ENCODE data around the gene CNNM3. TPM values are rescaled to one million over a fixed set of nuclear protein-coding genes. Genes with fewer than 3 reads are reported as not detected.

The CNNM3 gene
- polyA plus RNA-seq, 6 donors from 2014 or later, result 4.3 to 16.3 (median 6.1) TPM

DNA sequence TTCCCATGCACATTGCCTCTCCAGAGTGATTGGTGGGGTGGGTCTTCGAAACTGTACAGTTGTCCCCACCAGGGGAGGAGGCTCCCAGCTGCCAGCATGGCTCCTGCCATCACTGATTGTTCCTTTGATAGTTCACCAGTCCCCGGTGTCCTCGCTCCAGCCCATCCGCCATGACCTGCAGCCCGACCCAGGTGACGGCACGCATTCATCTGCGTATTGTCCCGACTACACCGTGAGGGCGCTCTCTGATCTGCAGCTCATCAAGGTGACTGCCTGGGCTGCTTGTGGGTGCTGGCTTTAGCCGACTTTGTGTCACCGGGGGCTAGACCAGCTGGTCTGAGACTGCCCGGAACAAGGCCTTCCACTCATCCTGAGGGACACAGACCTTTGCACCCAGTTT, 12.4 kb downstream of the CNNM3 start:
- H3K36me3 Mint-ChIP-seq, result peaks cover 12 to 21% of the 10 kb centered on the region in 2 donors
- peak overlapping the region in 1 of 6 donors; percentile 72 for H3K27ac Mint-ChIP-seq
- no peaks in the 10 kb centered on the region for H3K27me3 Mint-ChIP-seq
- H3K4me1 Mint-ChIP-seq, result peaks cover 10 to 11% (median 10%) of the 10 kb centered on the region in 3 donors
- DNase-seq (no peak), ATAC-seq (ENCODE audit: low read depth in 2 of 2) (no peak)
- H3K9me3 Mint-ChIP-seq, result no peaks in the 10 kb centered on the region
- no peak overlapping the region for H3K4me3 Mint-ChIP-seq

DNA sequence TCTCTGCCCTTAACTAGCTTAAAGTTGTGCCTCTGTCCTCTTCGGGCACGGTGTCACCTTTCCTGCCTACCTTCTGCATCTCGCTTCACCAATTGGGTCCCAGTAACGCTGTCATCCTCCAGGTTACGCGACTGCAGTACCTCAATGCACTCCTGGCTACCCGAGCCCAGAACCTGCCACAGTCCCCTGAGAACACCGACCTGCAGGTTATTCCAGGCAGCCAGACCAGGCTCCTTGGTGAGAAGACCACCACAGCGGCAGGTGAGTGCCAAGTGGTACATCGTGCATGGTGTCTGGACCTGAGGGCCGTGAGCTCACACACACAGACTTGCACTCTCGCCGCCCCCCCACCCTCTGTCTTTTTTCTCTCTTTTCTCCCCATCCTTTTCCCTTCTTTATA, 12.8 kb downstream of the CNNM3 start:
- Mint-ChIP-seq H3K27ac (no peak overlapping the region), H3K4me1 (peaks cover 10 to 13% (median 10%) of the 10 kb centered on the region in 3 donors), H3K9me3 (no peaks in the 10 kb centered on the region), H3K27me3 (no peaks in the 10 kb centered on the region), H3K4me3 (no peak overlapping the region), H3K36me3 (peaks cover 12 to 21% of the 10 kb centered on the region in 2 donors)
- no peak for DNase-seq
- no peak for ATAC-seq (ENCODE audit: low read depth in 2 of 2)

DNA sequence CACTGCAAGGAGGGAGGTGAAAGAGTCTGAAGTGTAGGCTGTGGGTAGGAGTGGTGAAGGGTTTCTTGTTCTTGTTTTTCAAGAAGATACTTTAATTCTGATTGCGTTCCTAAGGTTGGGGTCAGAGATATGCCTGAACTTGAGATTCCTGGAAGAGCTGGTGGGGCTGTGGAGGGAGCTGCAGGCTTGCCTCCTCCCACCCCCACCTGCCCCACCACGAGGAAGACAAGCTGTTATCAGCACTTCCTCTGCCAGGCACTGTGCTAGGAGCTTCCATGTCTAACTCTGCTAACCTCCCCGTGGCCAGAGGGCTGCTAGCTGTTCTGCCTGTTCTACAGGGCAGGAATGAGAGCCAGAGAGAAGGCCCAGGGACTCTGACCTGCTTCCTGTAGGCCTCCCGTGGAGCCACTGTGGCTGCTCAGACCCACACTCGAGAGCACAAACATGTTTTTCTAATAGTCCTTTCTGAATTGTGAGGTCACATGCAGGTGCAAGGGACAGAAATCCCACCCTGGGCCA, 14.0 kb downstream of the CNNM3 start:
- ATAC-seq (ENCODE audit: low read depth in 2 of 2), result no peak
- no peaks in the 10 kb centered on the region for H3K9me3 Mint-ChIP-seq
- peak overlapping the region in 2 of 6 donors; percentile 45 to 77 for H3K27ac Mint-ChIP-seq

DNA sequence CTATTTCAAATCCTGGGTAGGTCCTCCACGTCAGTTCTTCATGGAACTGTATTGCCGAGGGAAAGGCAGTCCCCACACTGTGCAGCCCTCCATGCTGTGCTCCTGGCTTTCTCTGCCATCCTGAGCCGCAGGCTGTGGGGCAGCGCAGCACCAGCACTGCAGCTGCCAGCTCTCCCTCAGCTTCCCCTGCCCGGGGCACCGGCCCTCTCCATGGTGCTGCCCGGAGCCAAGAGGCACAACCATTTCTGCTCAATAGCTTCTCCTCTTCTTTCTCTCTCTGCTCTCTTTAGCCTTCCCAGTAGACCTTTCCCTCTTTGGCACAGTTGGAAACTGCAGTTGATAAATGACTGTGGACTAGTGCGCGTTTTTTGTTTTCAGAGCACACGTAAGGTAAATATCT, 15.6 kb downstream of the CNNM3 start:
- Mint-ChIP-seq H3K36me3 (peaks cover 12 to 21% of the 10 kb centered on the region in 2 donors), H3K4me3 (no peak overlapping the region), H3K27ac (peak overlapping the region in 2 of 6 donors; percentile 4 to 56), H3K9me3 (no peaks in the 10 kb centered on the region), H3K4me1 (peaks cover 10 to 14% (median 10%) of the 10 kb centered on the region in 3 donors), H3K27me3 (no peaks in the 10 kb centered on the region)
- ATAC-seq (ENCODE audit: low read depth in 2 of 2) (no peak), DNase-seq (no peak)

More for the DNA sequence above, 14.0 kb downstream of the CNNM3 start:
- Mint-ChIP-seq H3K36me3 (peaks cover 12 to 21% of the 10 kb centered on the region in 2 donors), H3K4me3 (peak overlapping the region in 1 of 8 donors; percentile 34), H3K4me1 (peaks cover 10 to 11% (median 10%) of the 10 kb centered on the region in 3 donors), H3K27me3 (no peaks in the 10 kb centered on the region)
- no peak for DNase-seq

DNA sequence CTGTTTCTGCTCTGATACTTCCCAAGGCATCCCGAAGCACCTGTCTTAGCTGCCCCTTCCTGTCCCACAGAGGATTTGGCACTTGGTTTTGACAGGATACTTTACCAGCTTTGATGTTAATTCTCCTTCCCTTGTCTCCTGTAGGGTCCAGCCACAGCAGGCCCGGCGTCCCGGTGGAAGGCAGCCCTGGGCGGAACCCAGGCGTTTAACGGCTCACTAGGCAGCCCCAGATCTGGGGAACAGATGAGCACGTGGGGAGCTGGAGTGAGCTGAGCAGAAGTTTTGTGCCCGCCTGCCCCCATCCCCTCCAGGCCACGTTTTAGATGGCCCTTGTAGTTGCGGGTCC, 16.3 kb downstream of the CNNM3 start:
- Mint-ChIP-seq H3K27ac (peak overlapping the region in 2 of 6 donors; percentile 4 to 69), H3K9me3 (no peaks in the 10 kb centered on the region), H3K27me3 (no peaks in the 10 kb centered on the region), H3K4me3 (no peak overlapping the region), H3K4me1 (peaks cover 10 to 14% (median 10%) of the 10 kb centered on the region in 3 donors), H3K36me3 (peaks cover 12 to 21% of the 10 kb centered on the region in 2 donors)
- DNase-seq (no peak), ATAC-seq (ENCODE audit: low read depth in 2 of 2) (no peak)

DNA sequence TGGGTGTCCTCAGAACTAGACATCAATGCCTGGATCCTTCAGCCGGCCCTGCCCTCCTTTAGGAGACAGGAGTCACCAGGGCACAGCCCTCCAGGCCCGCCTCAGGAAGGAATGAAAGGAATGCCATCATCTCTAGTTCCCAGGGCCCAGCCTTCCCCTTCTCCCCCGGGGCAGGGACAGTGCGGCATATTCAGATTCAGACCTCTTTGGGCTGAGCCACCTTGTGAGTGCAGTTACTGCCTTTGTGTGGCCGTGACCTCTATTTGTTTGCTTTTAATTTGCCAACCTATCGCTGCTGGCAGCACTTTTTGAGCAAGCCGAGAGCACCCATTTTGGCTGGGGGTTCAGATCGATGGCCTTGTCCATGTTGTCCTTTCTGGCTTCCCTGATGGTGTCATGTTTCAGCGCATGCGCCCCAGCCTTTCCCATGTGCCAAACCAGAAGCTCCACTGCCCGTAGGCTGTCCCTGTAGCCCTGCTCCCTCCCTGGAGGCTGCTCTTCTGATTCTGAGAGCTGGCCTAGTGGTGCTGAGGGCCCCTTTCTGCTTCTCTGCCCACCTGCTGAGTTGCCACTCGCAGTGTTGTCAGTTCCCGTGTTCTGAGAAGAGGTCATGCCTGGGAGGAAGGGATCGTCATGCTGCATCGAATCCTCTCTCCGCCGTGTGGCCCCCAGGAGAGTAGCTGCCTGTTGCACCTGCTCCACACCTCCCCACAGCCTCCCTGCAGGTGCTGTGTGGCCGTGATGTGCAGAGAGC, 16.9 kb downstream of the CNNM3 start:
- no peak for DNase-seq
- ATAC-seq (ENCODE audit: low read depth in 2 of 2), result peak; percentile 58 to 71
- H3K27ac Mint-ChIP-seq, result peak overlapping the region in 5 of 6 donors; percentile 11 to 91 (median 62)
- H3K4me3 Mint-ChIP-seq, result peak overlapping the region in 1 of 8 donors; percentile 29
- no peaks in the 10 kb centered on the region for H3K9me3 Mint-ChIP-seq
- H3K36me3 Mint-ChIP-seq, result peaks cover 12 to 21% of the 10 kb centered on the region in 2 donors
- no peaks in the 10 kb centered on the region for H3K27me3 Mint-ChIP-seq
- H3K4me1 Mint-ChIP-seq, result peaks cover 10 to 14% (median 10%) of the 10 kb centered on the region in 3 donors

DNA sequence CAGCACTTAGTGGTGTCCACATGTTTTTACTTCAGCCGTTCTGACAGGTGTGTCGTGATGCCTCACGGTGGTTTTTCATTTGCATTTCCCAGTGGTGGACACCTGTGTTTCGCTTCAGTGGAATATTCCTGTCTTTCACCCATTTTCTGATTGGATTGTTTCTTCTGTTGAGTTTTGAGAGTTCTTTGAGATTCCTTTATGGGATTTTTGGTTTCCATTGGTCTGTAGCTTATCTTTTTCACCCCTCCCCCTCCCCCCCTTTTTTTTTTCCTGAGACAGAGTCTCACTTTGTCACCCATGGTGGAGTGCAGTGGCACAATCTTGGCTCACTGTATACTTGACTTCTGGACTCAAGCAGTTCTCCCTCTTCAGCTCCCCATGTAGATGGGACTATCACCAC, 19.8 kb downstream of the CNNM3 start:
- Mint-ChIP-seq H3K4me3 (no peak overlapping the region), H3K9me3 (no peaks in the 10 kb centered on the region), H3K36me3 (peaks cover 0 to 5% of the 10 kb centered on the region in 2 donors), H3K27me3 (no peaks in the 10 kb centered on the region), H3K4me1 (peaks cover 11 to 29% (median 23%) of the 10 kb centered on the region in 3 donors), H3K27ac (no peak overlapping the region)
- DNase-seq (no peak), ATAC-seq (ENCODE audit: low read depth in 2 of 2) (no peak)

DNA sequence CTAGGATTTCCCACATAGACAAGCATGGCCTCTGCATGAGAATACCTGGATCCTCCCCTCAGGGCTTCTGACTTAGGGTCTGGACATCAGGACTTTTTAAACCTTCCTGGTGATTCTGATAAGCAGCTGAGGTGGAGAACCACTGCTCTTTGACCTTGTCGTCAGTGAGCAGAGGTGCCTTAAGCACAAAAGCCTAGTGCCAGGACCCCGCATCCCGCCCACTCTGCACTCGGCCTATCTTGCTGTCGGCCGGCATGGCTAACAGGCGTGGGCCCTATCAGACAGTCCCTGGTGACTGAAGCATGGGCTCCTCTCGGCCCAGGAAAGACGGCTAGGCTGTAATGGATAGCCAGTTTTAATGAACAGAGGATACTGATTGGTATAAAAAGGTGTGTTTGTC, 21.5 kb downstream of the CNNM3 start:
- Mint-ChIP-seq H3K4me1 (peaks cover 11 to 33% (median 23%) of the 10 kb centered on the region in 3 donors), H3K9me3 (no peaks in the 10 kb centered on the region), H3K27ac (peak overlapping the region in 1 of 6 donors; percentile 15), H3K4me3 (peak overlapping the region in 1 of 8 donors; percentile 3), H3K36me3 (no peaks in the 10 kb centered on the region), H3K27me3 (no peaks in the 10 kb centered on the region)
- DNase-seq, result no peak
- ATAC-seq (ENCODE audit: low read depth in 2 of 2), result no peak

DNA sequence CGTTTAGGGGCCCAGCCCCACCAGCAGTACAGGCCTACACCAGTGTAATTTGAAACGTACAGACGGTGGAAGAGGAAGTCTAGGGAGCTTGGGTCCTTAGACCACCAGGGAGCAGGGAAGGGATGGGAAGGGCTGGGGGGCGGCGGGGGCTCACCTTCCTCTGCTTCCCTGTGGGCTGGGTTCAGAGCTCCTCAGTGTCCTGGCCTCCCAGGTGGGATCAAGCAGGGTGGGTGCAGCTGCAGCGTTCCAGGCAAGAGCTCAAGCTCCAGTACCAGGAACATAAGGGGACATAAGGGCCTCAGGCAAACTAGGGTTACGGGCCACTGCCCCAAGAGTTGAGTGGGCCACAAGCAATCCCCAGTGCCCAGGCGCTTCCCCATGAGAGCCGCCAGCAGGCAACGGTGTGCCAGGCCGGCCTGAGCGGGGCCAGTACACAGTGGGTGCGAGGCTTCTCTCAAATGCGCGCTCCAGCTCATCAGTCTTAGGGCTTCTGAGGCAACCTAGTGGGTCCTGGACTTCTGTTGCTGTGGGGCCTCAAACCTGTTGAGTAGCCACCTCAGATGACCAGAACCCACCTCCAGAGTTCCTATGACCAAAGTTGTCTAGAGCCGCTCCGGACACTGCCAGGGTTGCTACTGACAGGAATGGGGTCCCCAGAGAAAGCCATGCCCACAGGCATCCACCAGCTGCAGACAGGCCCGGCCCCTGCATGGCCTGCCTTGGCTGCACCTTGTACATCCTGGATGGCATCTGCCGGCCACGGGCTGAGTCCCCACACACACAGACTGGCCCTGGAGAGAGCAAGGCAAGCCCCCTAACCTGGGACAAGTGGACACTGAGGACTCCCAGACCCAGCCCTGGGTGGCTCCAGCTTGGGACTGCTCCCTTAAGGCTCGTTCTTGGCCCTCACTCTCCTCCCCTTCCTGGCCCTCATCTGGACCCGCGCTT, 22.6 kb downstream of the CNNM3 start:
- Mint-ChIP-seq H3K9me3 (no peaks in the 10 kb centered on the region), H3K4me3 (peak overlapping the region; percentile 32 to 89 (median 76)), H3K4me1 (peaks cover 10 to 30% (median 20%) of the 10 kb centered on the region in 3 donors), H3K27me3 (no peaks in the 10 kb centered on the region), H3K27ac (peak overlapping the region in 2 of 6 donors; percentile 69 to 87), H3K36me3 (no peaks in the 10 kb centered on the region)
- ATAC-seq (ENCODE audit: low read depth in 2 of 2), result no peak
- no peak for DNase-seq

DNA sequence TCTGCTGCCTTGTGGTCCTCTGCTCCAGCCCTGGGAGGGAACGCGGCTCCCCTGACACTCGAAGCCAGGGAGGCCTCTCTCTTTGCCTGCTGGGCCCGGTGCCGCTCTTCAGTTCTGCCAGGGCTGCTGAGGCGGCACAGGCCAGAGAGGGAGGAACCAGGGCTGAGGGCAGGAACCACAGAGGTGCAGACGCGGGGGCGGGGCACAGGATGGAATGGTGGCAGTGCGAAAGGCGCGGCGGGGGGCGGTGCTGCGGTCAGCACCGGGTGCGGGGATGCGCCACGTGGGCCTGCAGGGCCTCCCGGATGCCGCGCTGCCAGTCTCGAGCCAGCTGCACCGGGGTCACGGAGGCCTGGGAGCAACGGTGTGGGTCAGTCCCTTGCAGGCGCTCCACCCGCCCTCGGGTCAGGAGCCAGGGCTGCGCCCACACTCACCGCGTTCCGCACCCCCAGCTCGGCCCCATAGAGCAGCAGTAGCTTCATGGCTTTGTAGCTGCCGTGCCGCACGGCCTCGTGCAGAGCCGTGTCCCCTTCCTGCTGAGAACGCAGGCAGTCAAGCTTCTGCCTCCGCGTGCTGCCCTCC, 23.3 kb downstream of the CNNM3 start:
- Mint-ChIP-seq H3K27ac (peak overlapping the region in 4 of 6 donors; percentile 69 to 87 (median 70)), H3K36me3 (no peaks in the 10 kb centered on the region), H3K4me1 (peaks cover 10 to 36% (median 20%) of the 10 kb centered on the region in 3 donors), H3K9me3 (no peaks in the 10 kb centered on the region), H3K4me3 (peak overlapping the region; percentile 32 to 89 (median 74)), H3K27me3 (no peaks in the 10 kb centered on the region)
- DNase-seq (peak; percentile 84), ATAC-seq (ENCODE audit: low read depth in 2 of 2) (peak; percentile 99)

DNA sequence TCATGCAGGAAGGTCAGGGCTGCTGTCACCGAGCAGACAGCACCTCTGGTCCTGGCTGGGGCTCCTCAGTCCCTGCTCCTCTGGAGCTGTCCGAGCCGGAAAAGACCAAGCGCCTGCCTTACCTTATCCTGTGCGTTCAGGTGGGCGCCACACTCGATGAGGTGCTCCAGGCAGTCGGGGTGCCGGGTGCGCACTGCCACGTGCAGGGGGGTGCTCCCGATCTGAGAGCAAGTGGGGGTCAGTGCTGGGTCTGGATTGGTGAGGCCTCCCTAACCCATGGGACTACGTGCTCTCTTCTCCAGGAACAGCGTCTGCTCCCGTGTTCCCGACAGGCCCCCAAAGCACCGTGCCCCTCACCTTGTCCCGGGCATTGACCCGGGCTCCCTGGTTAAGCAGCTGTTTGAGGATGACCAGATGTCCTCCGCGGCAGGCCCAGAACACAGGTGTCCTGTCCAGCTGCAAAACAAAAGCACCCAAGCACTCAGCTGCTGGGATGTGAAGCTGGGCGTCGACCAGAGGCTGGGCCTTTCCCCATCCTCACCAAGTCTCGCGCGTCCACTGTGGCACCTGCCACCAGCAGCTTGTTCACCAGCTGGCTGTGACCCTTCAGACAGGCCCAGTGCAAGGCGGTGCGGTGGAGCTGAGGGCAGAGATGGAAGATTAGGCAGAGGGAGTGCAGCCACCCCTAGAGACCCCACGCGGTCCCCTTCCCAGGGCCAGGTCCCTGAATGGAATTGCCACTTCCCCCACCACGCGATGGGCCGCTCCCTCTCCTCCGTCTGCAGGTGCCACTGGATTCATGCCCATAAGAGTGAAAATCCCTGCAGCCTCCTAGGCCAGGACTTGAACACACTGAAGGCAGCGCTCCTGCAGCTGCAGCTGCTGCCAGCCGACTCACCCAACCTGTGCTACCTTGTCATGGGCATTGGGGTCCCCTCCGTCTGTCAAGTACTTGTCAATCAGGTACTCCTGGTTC, 24.1 kb downstream of the CNNM3 start:
- H3K9me3 Mint-ChIP-seq, result no peaks in the 10 kb centered on the region
- no peaks in the 10 kb centered on the region for H3K36me3 Mint-ChIP-seq
- H3K4me3 Mint-ChIP-seq, result peak overlapping the region; percentile 25 to 76 (median 59)
- ATAC-seq (ENCODE audit: low read depth in 2 of 2), result no peak
- DNase-seq, result no peak
- H3K4me1 Mint-ChIP-seq, result peaks cover 10 to 36% (median 20%) of the 10 kb centered on the region in 3 donors
- no peaks in the 10 kb centered on the region for H3K27me3 Mint-ChIP-seq
- peak overlapping the region in 3 of 6 donors; percentile 19 to 70 (median 69) for H3K27ac Mint-ChIP-seq

Measured in naive B cell (primary cell).